ENCODE measurements around the gene KRT222.

- TF ChIP-seq EZH2 (IDR thresholded peaks at IDR 0.05) (no peak), POLR2AphosphoS5 (IDR thresholded peaks at IDR 0.05; ENCODE audit: borderline replicate concordance, low read depth, low read length) (no peak)
These were observed 38.7 kb upstream of the KRT222 start, which contains the start of gene KRT24 for GRCh38 chr17:40703652-40704051.

Measured in SK-N-MC (cell line).